Caco-2 (cell line): ENCODE results near the gene LRRC2. TPM values are rescaled to one million over a fixed set of nuclear protein-coding genes. Genes with fewer than 3 reads are reported as not detected.

Experiments used
- BruUV-seq: library from RNA; stranded (reverse); fragments of 400-500 nt; replicated peaks from 2 replicates; lab custom pipeline; 2021; lab: Mats Ljungman, UMichigan
- CTCF ChIA-PET: fragments of 300-600 bp; sonication (Branson Sonifier 250); formaldehyde crosslinking; loops from one replicate; lab custom pipeline; 2022; ENCODE audit warnings: antibody characterized with exemption; lab: Charles Lee
- POLR2A ChIA-PET: fragments of 300-600 bp; sonication (Branson Sonifier 250); formaldehyde crosslinking; loops from one replicate; lab custom pipeline; 2022; ENCODE audit warnings: antibody characterized with exemption; lab: Charles Lee
- DNase-seq, 2 experiments: peaks; one replicate each; pipeline versions ENCODE4 v3.0.0 to v3.0.0-alpha.2; 2020 to 2022
- H3K27me3 ChIP-seq: replicated peaks from 2 replicates; pipeline ENCODE4 v1.6.0; 2011; ENCODE audit warnings: low read length; ENCODE audit not compliant: control insufficient read depth, insufficient read depth
- H3K36me3 ChIP-seq: 2 replicates; pipeline ENCODE4 v1.5.1; 2011; ENCODE audit warnings: low read length; ENCODE audit not compliant: control insufficient read depth, insufficient read depth
- H3K4me1 ChIP-seq: fragments of 250-450 bp; sonication (Bioruptor Pico); 2 replicates; pipeline ENCODE4 v1.5.1; 2020; ENCODE audit warnings: mild to moderate bottlenecking
- H3K4me3 ChIP-seq: 2 replicates; pipeline ENCODE4 v1.5.1; 2011; ENCODE audit warnings: low read depth, mild to moderate bottlenecking, control low read depth, low read length
- H3K9me3 ChIP-seq: fragments of 250-450 bp; sonication (Bioruptor Pico); 2 replicates; pipeline ENCODE4 v1.5.1; 2020; ENCODE audit warnings: mild to moderate bottlenecking, moderate library complexity
- H3K27ac Mint-ChIP-seq: one replicate; pipeline ENCODE4 v1.8.0; 2022; ENCODE audit warnings: mixed read lengths; ENCODE audit not compliant: unreplicated experiment
- H3K27me3 Mint-ChIP-seq: one replicate; pipeline ENCODE4 v1.8.0; 2022; ENCODE audit warnings: mixed read lengths; ENCODE audit not compliant: insufficient read depth, unreplicated experiment
- H3K36me3 Mint-ChIP-seq: one replicate; pipeline ENCODE4 v1.8.0; 2022; ENCODE audit warnings: mild to moderate bottlenecking, mixed read lengths; ENCODE audit not compliant: insufficient read depth, unreplicated experiment
- H3K4me1 Mint-ChIP-seq: one replicate; pipeline ENCODE4 v1.8.0; 2022; ENCODE audit warnings: low read depth, mixed read lengths; ENCODE audit not compliant: unreplicated experiment
- H3K4me3 Mint-ChIP-seq: one replicate; pipeline ENCODE4 v1.8.0; 2022; ENCODE audit warnings: mild to moderate bottlenecking, moderate library complexity, mixed read lengths; ENCODE audit not compliant: unreplicated experiment
- H3K9me3 Mint-ChIP-seq: one replicate; pipeline ENCODE4 v1.8.0; 2022; ENCODE audit warnings: mixed read lengths; ENCODE audit not compliant: unreplicated experiment
- intact Hi-C: fragments of 100-400 bp; cut with micrococcal nuclease; formaldehyde crosslinking; loops from one replicate; pipeline ENCODE4 v1.10.0; 2022; ENCODE audit not compliant: unreplicated experiment
- total RNA-seq: library from RNA; stranded (reverse); gene quantifications from 2 replicates; pipeline ENCODE4 v1.2.3, GENCODE V29; 2022
- TF ChIP-seq, protein P1 (sequence below), 2 experiments: fragments of 200-600 bp in 1 of 2; IDR thresholded peaks; 1 replicate in 1 of 2; 2 replicates in 1 of 2; pipeline versions ENCODE4 v1.5.1 to v1.8.0; 2011 to 2022; ENCODE audit warnings: antibody characterized with exemption in 1 of 2, control low read depth in 1 of 2, inconsistent platforms in 1 of 2, low read depth in 1 of 2, low read length in 1 of 2, mild to moderate bottlenecking in 1 of 2, moderate library complexity in 1 of 2; ENCODE audit not compliant: insufficient read depth in 1 of 2, severe bottlenecking in 1 of 2, unreplicated experiment in 1 of 2

The LRRC2 gene
- total RNA-seq, 1 experiment from 2014 or later: 0.27 TPM

DNA sequence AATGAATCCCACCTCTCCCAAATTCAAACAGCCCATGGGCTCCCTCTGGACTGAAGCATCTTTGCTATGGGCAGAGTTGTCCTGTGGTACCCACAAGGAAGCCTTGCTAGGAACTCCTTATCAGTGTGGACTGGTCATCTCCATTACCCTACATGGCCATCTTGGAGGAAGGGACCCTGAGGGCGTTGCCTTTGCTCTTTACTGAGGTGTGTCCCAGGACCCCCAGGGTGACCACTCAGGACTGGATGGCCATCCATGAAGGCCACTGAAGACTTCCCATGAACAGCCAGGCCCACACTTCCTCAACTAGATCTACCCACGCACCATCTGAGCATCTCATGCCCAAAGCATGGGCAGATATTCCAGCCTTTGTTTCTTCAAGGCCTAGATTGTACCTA lies 48.3 kb downstream of the LRRC2 start:
- Mint-ChIP-seq H3K36me3 (no peaks in the 10 kb centered on the region), H3K4me1 (no peaks in the 10 kb centered on the region), H3K27ac (no peak overlapping the region), H3K9me3 (no peaks in the 10 kb centered on the region), H3K4me3 (no peak overlapping the region), H3K27me3 (peaks cover 4% of the 10 kb centered on the region)
- no peaks in the 10 kb centered on the region for H3K36me3 ChIP-seq
- TF ChIP-seq, protein P1, sequence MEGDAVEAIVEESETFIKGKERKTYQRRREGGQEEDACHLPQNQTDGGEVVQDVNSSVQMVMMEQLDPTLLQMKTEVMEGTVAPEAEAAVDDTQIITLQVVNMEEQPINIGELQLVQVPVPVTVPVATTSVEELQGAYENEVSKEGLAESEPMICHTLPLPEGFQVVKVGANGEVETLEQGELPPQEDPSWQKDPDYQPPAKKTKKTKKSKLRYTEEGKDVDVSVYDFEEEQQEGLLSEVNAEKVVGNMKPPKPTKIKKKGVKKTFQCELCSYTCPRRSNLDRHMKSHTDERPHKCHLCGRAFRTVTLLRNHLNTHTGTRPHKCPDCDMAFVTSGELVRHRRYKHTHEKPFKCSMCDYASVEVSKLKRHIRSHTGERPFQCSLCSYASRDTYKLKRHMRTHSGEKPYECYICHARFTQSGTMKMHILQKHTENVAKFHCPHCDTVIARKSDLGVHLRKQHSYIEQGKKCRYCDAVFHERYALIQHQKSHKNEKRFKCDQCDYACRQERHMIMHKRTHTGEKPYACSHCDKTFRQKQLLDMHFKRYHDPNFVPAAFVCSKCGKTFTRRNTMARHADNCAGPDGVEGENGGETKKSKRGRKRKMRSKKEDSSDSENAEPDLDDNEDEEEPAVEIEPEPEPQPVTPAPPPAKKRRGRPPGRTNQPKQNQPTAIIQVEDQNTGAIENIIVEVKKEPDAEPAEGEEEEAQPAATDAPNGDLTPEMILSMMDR (IDR thresholded peaks at IDR 0.05; ENCODE audit: insufficient read depth in 1 of 2, low read depth in 1 of 2, low read length in 1 of 2, severe bottlenecking in 1 of 2, unreplicated experiment in 1 of 2): no peak
- POLR2A ChIA-PET: no interaction called here
- no peaks in the 10 kb centered on the region for H3K9me3 ChIP-seq
- no peak for DNase-seq
- H3K4me3 ChIP-seq: no peak overlapping the region
- BruUV-seq: no TSS peak
- H3K27me3 ChIP-seq: no peaks in the 10 kb centered on the region
- intact Hi-C loops: no loop called here
- H3K4me1 ChIP-seq: no peaks in the 10 kb centered on the region
- CTCF ChIA-PET: no interaction called here

DNA sequence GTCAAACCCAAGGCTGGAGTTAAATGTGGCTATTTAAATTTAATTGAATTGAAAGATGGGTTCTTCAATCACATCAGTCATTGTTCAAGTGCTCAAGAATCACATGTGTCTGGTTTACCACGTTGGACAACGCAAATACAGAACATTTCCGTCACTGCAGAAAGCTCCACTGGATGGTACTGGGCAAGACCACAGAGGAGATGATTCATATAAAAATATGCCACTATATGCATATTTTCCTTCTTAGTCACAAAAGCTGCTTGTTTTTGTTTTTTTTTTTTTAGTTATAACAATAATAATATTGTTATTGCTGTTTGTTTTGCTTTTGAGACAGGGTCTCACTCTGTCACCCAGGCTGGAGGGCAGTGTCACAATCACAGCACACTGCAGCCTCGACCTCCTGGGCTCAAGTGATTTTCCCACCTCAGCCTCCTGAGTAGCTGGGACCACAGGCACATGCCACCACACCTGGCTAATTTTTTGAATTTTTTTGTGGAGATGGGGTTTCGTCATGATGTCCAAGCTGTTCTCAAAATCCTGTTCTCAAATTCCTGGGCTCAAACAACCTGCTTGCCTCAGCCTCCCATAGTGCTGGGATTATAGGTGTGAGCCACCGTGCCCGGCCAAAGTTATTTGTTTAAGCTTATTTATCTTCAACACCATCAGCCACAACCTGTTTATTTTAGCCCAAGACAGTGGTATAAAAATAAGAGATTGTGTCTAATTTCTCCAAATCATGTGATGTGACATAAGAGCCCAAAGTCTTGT lies 48.9 kb downstream of the LRRC2 start:
- H3K4me3 ChIP-seq: no peak overlapping the region
- H3K36me3 ChIP-seq: no peaks in the 10 kb centered on the region
- Mint-ChIP-seq H3K27ac (no peak overlapping the region), H3K4me3 (no peak overlapping the region), H3K36me3 (no peaks in the 10 kb centered on the region), H3K4me1 (no peaks in the 10 kb centered on the region), H3K9me3 (no peaks in the 10 kb centered on the region), H3K27me3 (peaks cover 4% of the 10 kb centered on the region)
- intact Hi-C loops: no loop called here
- TF ChIP-seq, protein P1 (IDR thresholded peaks at IDR 0.05; ENCODE audit: insufficient read depth in 1 of 2, low read depth in 1 of 2, low read length in 1 of 2, severe bottlenecking in 1 of 2, unreplicated experiment in 1 of 2): no peak
- H3K9me3 ChIP-seq: no peaks in the 10 kb centered on the region
- POLR2A ChIA-PET: no interaction called here
- DNase-seq: no peak
- no peaks in the 10 kb centered on the region for H3K4me1 ChIP-seq
- no TSS peak for BruUV-seq
- CTCF ChIA-PET: no interaction called here
- H3K27me3 ChIP-seq: no peaks in the 10 kb centered on the region

DNA sequence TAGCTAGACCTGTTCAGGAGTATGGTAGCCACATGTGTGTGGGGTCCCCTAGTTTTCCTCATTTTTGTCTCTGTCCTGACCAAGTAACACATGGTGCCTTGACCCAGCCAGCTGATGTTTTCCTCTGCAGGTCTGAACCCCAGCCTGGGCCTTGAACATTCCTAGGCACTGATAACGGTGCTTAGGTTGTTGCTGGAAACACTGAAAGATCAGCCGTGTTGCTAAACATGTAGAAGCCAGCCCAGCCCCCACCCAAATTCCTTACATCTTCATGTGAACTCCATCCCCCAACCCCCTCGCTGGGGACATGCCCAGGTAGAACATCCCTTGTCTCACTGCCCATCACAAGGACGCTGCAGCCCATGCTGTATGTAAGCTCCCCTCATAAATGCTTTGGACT lies 49.6 kb downstream of the LRRC2 start:
- Mint-ChIP-seq H3K27ac (no peak overlapping the region), H3K27me3 (peaks cover 4% of the 10 kb centered on the region), H3K4me1 (no peaks in the 10 kb centered on the region), H3K4me3 (no peak overlapping the region), H3K9me3 (no peaks in the 10 kb centered on the region), H3K36me3 (no peaks in the 10 kb centered on the region)
- DNase-seq: no peak
- H3K4me1 ChIP-seq: no peaks in the 10 kb centered on the region
- TF ChIP-seq, protein P1 (IDR thresholded peaks at IDR 0.05; ENCODE audit: insufficient read depth in 1 of 2, low read depth in 1 of 2, low read length in 1 of 2, severe bottlenecking in 1 of 2, unreplicated experiment in 1 of 2): no peak
- H3K4me3 ChIP-seq: no peak overlapping the region
- no TSS peak for BruUV-seq
- no peaks in the 10 kb centered on the region for H3K9me3 ChIP-seq
- no peaks in the 10 kb centered on the region for H3K36me3 ChIP-seq
- intact Hi-C loops: no loop called here
- CTCF ChIA-PET: no interaction called here
- POLR2A ChIA-PET: no interaction called here
- no peaks in the 10 kb centered on the region for H3K27me3 ChIP-seq
